Measurements from ENCODE around the gene PACSIN1.

GRCh38 chr6:34576286-34576955, 110.5 kb downstream of the PACSIN1 start:
- TF ChIP-seq CTCF (IDR thresholded peaks at IDR 0.05; ENCODE audit: low read length): no peak
- no peak for TF ChIP-seq EZH2 (optimal IDR thresholded peaks at IDR 0.05; ENCODE audit: low read depth, low read length)
- no peak for TF ChIP-seq EZH2phosphoT487 (IDR thresholded peaks at IDR 0.05; ENCODE audit: low read length)
